Measurements from ENCODE around the gene KCNQ2.
A peak's percentile ranks its signal among the peaks of the same experiment; 100 is the strongest.

Gene KCNQ2

GRCh38 chr20:63413963-63414684 is 58.3 kb downstream of the KCNQ2 start:
- no peak for DNase-seq

- DNase-seq: no peak
Observed at GRCh38 chr20:63413323-63413722, 59.1 kb downstream of the KCNQ2 start.

- no peak for DNase-seq
Observed at GRCh38 chr20:63412889-63413288, 59.6 kb downstream of the KCNQ2 start.

- no peak for DNase-seq
Observed at GRCh38 chr20:63411898-63412631, 60.4 kb downstream of the KCNQ2 start.

GRCh38 chr20:63411151-63411897 is 61.1 kb downstream of the KCNQ2 start:
- DNase-seq: no peak

- DNase-seq: no peak
Observed at GRCh38 chr20:63409834-63410435, 62.5 kb downstream of the KCNQ2 start.

- peak; percentile 24 for DNase-seq
Observed at GRCh38 chr20:63409066-63409833, 63.2 kb downstream of the KCNQ2 start.

- DNase-seq: no peak
Observed at GRCh38 chr20:63408684-63409046, 63.8 kb downstream of the KCNQ2 start.

- no peak for DNase-seq
Observed at GRCh38 chr20:63407928-63408683, 64.3 kb downstream of the KCNQ2 start.

GRCh38 chr20:63406617-63407245 is 65.7 kb downstream of the KCNQ2 start:
- no peak for DNase-seq

GRCh38 chr20:63406011-63406410 is 66.4 kb downstream of the KCNQ2 start:
- no peak for DNase-seq

GRCh38 chr20:63405102-63405730 is 67.2 kb downstream of the KCNQ2 start:
- DNase-seq: no peak

GRCh38 chr20:63404129-63405085 is 68.0 kb downstream of the KCNQ2 start:
- no peak for DNase-seq

GRCh38 chr20:63403403-63404105 is 68.9 kb downstream of the KCNQ2 start:
- DNase-seq: no peak

GRCh38 chr20:63402860-63403220 is 69.6 kb downstream of the KCNQ2 start:
- no peak for DNase-seq

- DNase-seq: no peak
Observed at GRCh38 chr20:63402181-63402859, 70.1 kb downstream of the KCNQ2 start.

- no peak for DNase-seq
Observed at GRCh38 chr20:63401384-63402110, 70.9 kb downstream of the KCNQ2 start.

Data from CD4-positive, alpha-beta T cell treated with Interleukin-10 for 1 hour (primary cell).